PC-9 (cell line): Measurements from ENCODE around the gene CNTNAP1.

Experiments used
- EZH2 ChIP-seq: fragments of 200-600 bp; sonication (generic); IDR thresholded peaks from 2 replicates; pipeline ENCODE4 v1.8.0; 2017; ENCODE audit warnings: antibody characterized with exemption, low read depth
- TF ChIP-seq, protein P1 (sequence below): fragments of 200-600 bp; sonication (generic); conservative IDR thresholded peaks from 2 replicates; pipeline ENCODE4 v1.6.1; 2017; ENCODE audit warnings: mixed run types, antibody characterized with exemption, mild to moderate bottlenecking, moderate library complexity

DNA sequence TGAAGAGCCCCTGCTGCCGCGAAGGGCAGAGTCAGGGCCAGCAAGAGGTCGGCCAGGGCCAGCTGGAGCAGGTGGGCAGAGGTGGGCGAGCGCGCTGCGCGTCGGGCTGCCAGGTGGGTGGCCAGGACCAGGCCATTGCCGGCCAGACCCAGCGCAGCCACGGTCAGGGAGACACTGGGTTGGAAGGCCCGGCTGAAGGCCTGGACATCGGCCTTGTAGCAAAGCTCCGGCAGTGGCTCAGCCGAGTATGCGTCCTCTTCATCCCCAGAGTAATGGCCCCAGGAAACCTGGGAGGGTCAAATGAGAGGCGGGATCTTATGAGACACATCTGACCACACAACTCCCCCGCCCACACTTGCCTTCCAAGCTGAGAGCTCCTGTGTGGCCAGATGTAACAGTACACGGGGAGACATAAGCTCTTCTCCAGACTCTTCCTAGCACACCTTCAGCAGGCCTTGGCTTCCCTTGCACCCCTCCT, 2.0 kb upstream of the CNTNAP1 start:
- TF ChIP-seq, protein P1, sequence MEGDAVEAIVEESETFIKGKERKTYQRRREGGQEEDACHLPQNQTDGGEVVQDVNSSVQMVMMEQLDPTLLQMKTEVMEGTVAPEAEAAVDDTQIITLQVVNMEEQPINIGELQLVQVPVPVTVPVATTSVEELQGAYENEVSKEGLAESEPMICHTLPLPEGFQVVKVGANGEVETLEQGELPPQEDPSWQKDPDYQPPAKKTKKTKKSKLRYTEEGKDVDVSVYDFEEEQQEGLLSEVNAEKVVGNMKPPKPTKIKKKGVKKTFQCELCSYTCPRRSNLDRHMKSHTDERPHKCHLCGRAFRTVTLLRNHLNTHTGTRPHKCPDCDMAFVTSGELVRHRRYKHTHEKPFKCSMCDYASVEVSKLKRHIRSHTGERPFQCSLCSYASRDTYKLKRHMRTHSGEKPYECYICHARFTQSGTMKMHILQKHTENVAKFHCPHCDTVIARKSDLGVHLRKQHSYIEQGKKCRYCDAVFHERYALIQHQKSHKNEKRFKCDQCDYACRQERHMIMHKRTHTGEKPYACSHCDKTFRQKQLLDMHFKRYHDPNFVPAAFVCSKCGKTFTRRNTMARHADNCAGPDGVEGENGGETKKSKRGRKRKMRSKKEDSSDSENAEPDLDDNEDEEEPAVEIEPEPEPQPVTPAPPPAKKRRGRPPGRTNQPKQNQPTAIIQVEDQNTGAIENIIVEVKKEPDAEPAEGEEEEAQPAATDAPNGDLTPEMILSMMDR: no peak
- no peak for TF ChIP-seq EZH2
